OCI-LY3 (cell line): Measurements from ENCODE around the gene INCA1.
A peak's percentile ranks its signal among the peaks of the same experiment; 100 is the strongest.

Source experiments
- H2AFZ ChIP-seq: fragments of 200-600, 300-600 bp; shearing (Covaris generic); 2 replicates; pipeline ENCODE4 v1.6.0; 2014; ENCODE audit warnings: antibody characterized with exemption, low read depth, low read length
- H3K27ac ChIP-seq: fragments of 200-600, 300-600 bp; sonication (generic); 2 replicates; pipeline ENCODE4 v1.5.1; 2014; ENCODE audit warnings: mild to moderate bottlenecking, low read length, moderate library complexity, mixed read lengths
- H3K27me3 ChIP-seq: fragments of 200-600, 300-600 bp; sonication (generic); 2 replicates; pipeline ENCODE4 v1.6.1; 2014; ENCODE audit warnings: low read depth, low read length, mixed read lengths
- H3K36me3 ChIP-seq: fragments of 200-600, 300-600 bp; sonication (generic); replicated peaks from 2 replicates; pipeline ENCODE3; 2014; ENCODE audit warnings: low read depth, low read length, mixed read lengths
- H3K4me1 ChIP-seq: fragments of 300-600, 200-600 bp; sonication (generic); 2 replicates; pipeline ENCODE4 v1.6.1; 2014; ENCODE audit warnings: low read length, mixed read lengths
- H3K4me2 ChIP-seq: fragments of 200-600, 300-600 bp; sonication (generic); 2 replicates; pipeline ENCODE4 v1.6.1; 2014; ENCODE audit warnings: low read length, mixed read lengths
- H3K4me3 ChIP-seq: fragments of 300-600, 200-600 bp; sonication (generic); 2 replicates; pipeline ENCODE4 v1.5.1; 2014; ENCODE audit warnings: antibody characterized with exemption, mild to moderate bottlenecking, low read length, moderate library complexity
- H3K79me2 ChIP-seq: fragments of 300-600, 200-600 bp; shearing (Covaris generic); 2 replicates; pipeline ENCODE4 v1.6.1; 2014; ENCODE audit warnings: mild to moderate bottlenecking, low read length, mixed read lengths
- H3K9ac ChIP-seq: fragments of 300-600, 200-600 bp; shearing (Covaris generic); 2 replicates; pipeline ENCODE4 v1.6.0; 2014; ENCODE audit warnings: mild to moderate bottlenecking, low read length, moderate library complexity
- H3K9me3 ChIP-seq: fragments of 200-600, 300-600 bp; shearing (Covaris generic); 2 replicates; pipeline ENCODE4 v1.6.1; 2014; ENCODE audit warnings: low read length, mixed read lengths; ENCODE audit not compliant: insufficient read depth
- H4K20me1 ChIP-seq: fragments of 200-600, 300-600 bp; sonication (generic); 2 replicates; pipeline ENCODE4 v1.6.1; 2016; ENCODE audit warnings: low read length, mixed read lengths; ENCODE audit not compliant: insufficient read depth
- CTCF ChIP-seq: fragments of 200-600, 300-600 bp; sonication (generic); IDR thresholded peaks from 2 replicates; pipeline ENCODE4 v1.5.1; 2014; ENCODE audit warnings: antibody characterized with exemption, low read length, low read depth
- EZH2phosphoT487 ChIP-seq: fragments of 200-600 bp; shearing (Covaris generic); IDR thresholded peaks from 2 replicates; pipeline ENCODE4 v1.6.1; 2018; ENCODE audit warnings: antibody characterized with exemption, mixed run types, low read depth

INCA1 gene

GRCh38 chr17:4948166-4948930, 49.0 kb downstream of the INCA1 start, which contains the start of gene PFN1:
PFN1 (minus strand) TSS chr17:4948530; CDS start chr17:4948394, 136 bp downstream.
- H3K27me3 ChIP-seq, result no peaks in the 10 kb centered on the region
- peaks cover 40% of the 10 kb centered on the region for H3K36me3 ChIP-seq
- peak within 1 kb of the TSS; percentile 84 for H3K4me2 ChIP-seq
- TF ChIP-seq EZH2phosphoT487 (no peak), CTCF (no peak)
- peaks cover 30% of the 10 kb centered on the region for H4K20me1 ChIP-seq
- no peak within 1 kb of the TSS for H2AFZ ChIP-seq
- H3K9ac ChIP-seq, result peak within 1 kb of the TSS; percentile 100
- peak within 1 kb of the TSS; percentile 99 for H3K4me3 ChIP-seq
- no peaks in the 10 kb centered on the region for H3K9me3 ChIP-seq
- H3K4me1 ChIP-seq, result peaks cover 39% of the 10 kb centered on the region
- H3K27ac ChIP-seq, result peak within 1 kb of the TSS; percentile 100
- H3K79me2 ChIP-seq, result peaks cover 69% of the 10 kb centered on the region

- Histone ChIP-seq H3K4me3 (peak overlapping the region; percentile 99), H3K9ac (peak overlapping the region; percentile 100), H3K79me2 (peaks cover 77% of the 10 kb centered on the region), H3K36me3 (peaks cover 48% of the 10 kb centered on the region), H3K27me3 (no peaks in the 10 kb centered on the region), H4K20me1 (peaks cover 30% of the 10 kb centered on the region), H3K9me3 (no peaks in the 10 kb centered on the region), H3K4me2 (peak overlapping the region; percentile 98), H2AFZ (no peak overlapping the region), H3K27ac (peak overlapping the region; percentile 100), H3K4me1 (peaks cover 39% of the 10 kb centered on the region)
- TF ChIP-seq CTCF (no peak), EZH2phosphoT487 (no peak)
These were observed 49.7 kb downstream of the INCA1 start for GRCh38 chr17:4947411-4948165.

GRCh38 chr17:4947010-4947410, 50.3 kb downstream of the INCA1 start:
- H2AFZ ChIP-seq, result no peak overlapping the region
- TF ChIP-seq EZH2phosphoT487 (no peak), CTCF (no peak)
- peak overlapping the region; percentile 100 for H3K27ac ChIP-seq
- H3K4me3 ChIP-seq, result peak overlapping the region; percentile 99
- H3K27me3 ChIP-seq, result no peaks in the 10 kb centered on the region
- H3K4me1 ChIP-seq, result peaks cover 39% of the 10 kb centered on the region
- H3K4me2 ChIP-seq, result peak overlapping the region; percentile 98
- peaks cover 83% of the 10 kb centered on the region for H3K79me2 ChIP-seq
- H3K9ac ChIP-seq, result peak overlapping the region; percentile 100
- peaks cover 51% of the 10 kb centered on the region for H3K36me3 ChIP-seq
- no peaks in the 10 kb centered on the region for H3K9me3 ChIP-seq
- H4K20me1 ChIP-seq, result peaks cover 30% of the 10 kb centered on the region
